A549 (cell line): ENCODE results near the gene BOD1L1.

Source experiments
- CBX8 ChIP-seq: fragments of 200-600 bp; sonication (generic); IDR thresholded peaks from 2 replicates; pipeline ENCODE4 v1.6.1; 2016
- CEBPB ChIP-seq, 2 experiments: fragments of >200 bp in 1 of 2; sonication (Bioruptor Twin) in 1 of 2; formaldehyde crosslinking in 1 of 2; IDR thresholded peaks; 2 replicates each; pipeline ENCODE4 v1.6.1; 2012 to 2016
- CHD2 ChIP-seq: fragments of 150-350 bp; IDR thresholded peaks from 2 replicates; pipeline ENCODE4 v1.6.1; 2014; ENCODE audit warnings: low read length; ENCODE audit not compliant: partially characterized antibody
- CTCF ChIP-seq: fragments of >200 bp; sonication (Bioruptor Twin); formaldehyde crosslinking; IDR thresholded peaks from 3 replicates; pipeline ENCODE4 v1.5.1; 2016
- HOXA7 ChIP-seq: fragments of 250-450 bp; sonication (Bioruptor Pico); IDR thresholded peaks from 2 replicates; pipeline ENCODE4 v1.5.0; 2020; ENCODE audit warnings: mild to moderate bottlenecking, moderate library complexity
- JUN ChIP-seq, 2 experiments: fragments of >200 bp; sonication (Bioruptor Twin); formaldehyde crosslinking; IDR thresholded peaks; 2 replicates in 1 of 2; 3 replicates in 1 of 2; pipeline ENCODE4 v1.6.1; 2016 to 2017
- JUNB ChIP-seq: fragments of >200 bp; sonication (Bioruptor Twin); formaldehyde crosslinking; IDR thresholded peaks from 2 replicates; pipeline ENCODE4 v1.6.1; 2016
- NFE2L2 ChIP-seq: fragments of 150-350 bp; conservative IDR thresholded peaks from 2 replicates; pipeline ENCODE4 v1.6.1; 2014; ENCODE audit warnings: low read length
- PBX3 ChIP-seq: IDR thresholded peaks from 2 replicates; pipeline ENCODE4 v1.6.1; 2012
- POLR2AphosphoS2 ChIP-seq: conservative IDR thresholded peaks from 2 replicates; pipeline ENCODE4 v1.6.1; 2012; ENCODE audit warnings: low read length, improper control_type of control experiment, inconsistent platforms
- RAD21 ChIP-seq, 2 experiments: fragments of >200 bp in 1 of 2; sonication (Bioruptor Twin) in 1 of 2; formaldehyde crosslinking in 1 of 2; IDR thresholded peaks in 1 of 2; conservative IDR thresholded peaks in 1 of 2; 2 replicates in 1 of 2; 3 replicates in 1 of 2; pipeline ENCODE4 v1.6.1; 2012 to 2018; ENCODE audit warnings: inconsistent platforms in 1 of 2
- REST ChIP-seq: fragments of 200-600 bp; sonication (generic); IDR thresholded peaks from 2 replicates; pipeline ENCODE4 v1.6.1; 2016; ENCODE audit warnings: antibody characterized with exemption, mild to moderate bottlenecking, moderate library complexity
- USF2 ChIP-seq: fragments of 450-650 bp; IDR thresholded peaks from 2 replicates; pipeline ENCODE4 v1.6.1; 2014; ENCODE audit warnings: antibody characterized with exemption

- no peak for TF ChIP-seq CBX8
- no peak for TF ChIP-seq CTCF
- no peak for TF ChIP-seq REST
- no peak for TF ChIP-seq POLR2AphosphoS2
- no peak for TF ChIP-seq JUNB
- TF ChIP-seq CHD2, result no peak
- TF ChIP-seq PBX3, result no peak
- no peak for TF ChIP-seq USF2
- no peak for TF ChIP-seq RAD21 (conservative IDR thresholded peaks at IDR 0.05 in 1 of 2, IDR thresholded peaks at IDR 0.05 in 1 of 2)
- TF ChIP-seq NFE2L2, result no peak
- no peak for TF ChIP-seq CEBPB (IDR thresholded peaks at IDR 0.05)
- TF ChIP-seq HOXA7 (CRISPR knock-in tag), result no peak
- TF ChIP-seq JUN (IDR thresholded peaks at IDR 0.05), result no peak
Measured at GRCh38 chr4:13601848-13602247, 25.7 kb downstream of the BOD1L1 start.
